GM12892 (cell line): ENCODE results near the gene ELF1.

ENCODE experiments used
- POLR2A ChIP-seq: IDR thresholded peaks from 2 replicates; pipeline ENCODE4 v1.6.1; 2011; ENCODE audit warnings: low read depth, low read length, control low read depth
- POLR2AphosphoS5 ChIP-seq: IDR thresholded peaks from 2 replicates; pipeline ENCODE4 v1.6.1; 2011; ENCODE audit warnings: low read depth, low read length, control low read depth

DNA sequence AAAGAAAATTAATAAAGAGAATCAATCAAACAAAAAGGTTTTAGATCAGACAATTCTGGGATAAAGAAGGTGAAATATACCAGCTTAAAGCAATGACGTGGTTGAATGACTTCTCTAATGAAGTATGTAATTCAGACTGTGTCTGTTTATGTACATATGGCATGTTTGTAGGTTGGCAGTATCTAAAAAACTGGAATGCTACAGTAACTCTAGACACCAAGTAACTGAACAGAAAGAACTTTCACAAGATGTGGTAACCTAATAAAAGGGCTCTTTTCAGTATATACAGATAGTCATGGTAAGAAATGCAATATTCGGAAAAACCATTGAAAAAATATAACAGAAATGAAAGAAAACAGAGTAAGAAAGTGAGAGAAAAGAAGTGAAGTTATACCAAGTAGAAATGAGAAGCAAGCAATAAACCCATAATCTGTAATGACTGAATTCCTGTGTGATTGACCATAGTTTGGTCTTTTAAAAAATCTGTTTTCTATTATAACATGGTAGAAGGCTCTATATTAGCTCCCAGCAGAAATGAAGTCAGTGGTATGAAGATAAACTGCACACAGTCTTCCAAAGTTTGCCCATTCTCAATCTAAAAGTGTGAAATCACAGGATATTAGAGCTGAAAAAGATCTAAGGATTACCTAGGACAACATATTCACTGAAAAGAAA, 31.4 kb downstream of the ELF1 start:
- TF ChIP-seq POLR2A (no peak), POLR2AphosphoS5 (no peak)
